ENCODE measurements around the gene MAFG.
"Not testable (repeated sequence)": the region's sequence is repeated elsewhere in the genome, so short reads cannot be mapped to it uniquely, and the experiment has no call there.

Gene MAFG

DNA sequence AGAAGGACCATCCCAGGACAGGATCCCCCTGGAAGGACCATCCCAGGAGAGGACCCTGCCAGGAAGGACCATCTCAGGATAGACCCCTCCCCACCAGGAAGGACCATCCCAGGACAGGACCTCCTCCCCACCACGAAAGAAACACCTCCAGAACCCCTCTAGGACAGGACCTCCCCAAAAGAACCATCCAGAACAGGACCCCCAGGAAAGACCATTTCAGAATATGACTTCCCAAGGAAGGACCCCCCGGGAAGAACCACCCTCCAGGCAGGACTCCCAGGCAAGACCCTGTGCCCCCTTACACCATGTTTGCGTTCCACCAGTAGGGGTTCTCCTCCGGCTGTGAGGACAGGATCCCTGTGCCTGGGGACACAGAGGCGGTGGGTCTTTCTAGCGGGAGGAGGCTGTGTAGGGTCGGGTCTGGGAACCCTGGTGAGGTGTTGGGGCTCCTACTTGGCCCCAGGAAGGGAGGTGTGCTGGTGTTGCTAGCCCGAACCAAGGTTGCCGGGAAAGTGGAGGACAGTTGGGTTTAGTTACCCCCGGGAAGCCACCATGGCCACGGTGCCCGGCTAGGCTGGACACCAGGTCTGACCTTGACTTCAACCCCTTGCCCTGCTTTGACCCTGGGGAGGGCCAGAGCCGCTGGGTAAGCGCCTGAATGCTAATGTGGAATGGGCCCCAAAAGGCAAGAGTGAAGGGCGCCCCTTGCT lies 31.3 kb upstream of the MAFG start:
- no peak for DNase-seq (ENCODE audit: low read depth, low spot score)

GRCh38 chr17:81957691-81958432 lies 30.3 kb upstream of the MAFG start:
- DNase-seq (ENCODE audit: low read depth, low spot score), result no peak

GRCh38 chr17:81956607-81957589 lies 29.4 kb upstream of the MAFG start:
- no peak for DNase-seq (ENCODE audit: low read depth, low spot score)

- DNase-seq (ENCODE audit: low read depth, low spot score), result no peak
These were observed 28.4 kb upstream of the MAFG start for GRCh38 chr17:81955756-81956544.

GRCh38 chr17:81955058-81955681 lies 27.6 kb upstream of the MAFG start:
- DNase-seq (ENCODE audit: low read depth, low spot score), result no peak

DNA sequence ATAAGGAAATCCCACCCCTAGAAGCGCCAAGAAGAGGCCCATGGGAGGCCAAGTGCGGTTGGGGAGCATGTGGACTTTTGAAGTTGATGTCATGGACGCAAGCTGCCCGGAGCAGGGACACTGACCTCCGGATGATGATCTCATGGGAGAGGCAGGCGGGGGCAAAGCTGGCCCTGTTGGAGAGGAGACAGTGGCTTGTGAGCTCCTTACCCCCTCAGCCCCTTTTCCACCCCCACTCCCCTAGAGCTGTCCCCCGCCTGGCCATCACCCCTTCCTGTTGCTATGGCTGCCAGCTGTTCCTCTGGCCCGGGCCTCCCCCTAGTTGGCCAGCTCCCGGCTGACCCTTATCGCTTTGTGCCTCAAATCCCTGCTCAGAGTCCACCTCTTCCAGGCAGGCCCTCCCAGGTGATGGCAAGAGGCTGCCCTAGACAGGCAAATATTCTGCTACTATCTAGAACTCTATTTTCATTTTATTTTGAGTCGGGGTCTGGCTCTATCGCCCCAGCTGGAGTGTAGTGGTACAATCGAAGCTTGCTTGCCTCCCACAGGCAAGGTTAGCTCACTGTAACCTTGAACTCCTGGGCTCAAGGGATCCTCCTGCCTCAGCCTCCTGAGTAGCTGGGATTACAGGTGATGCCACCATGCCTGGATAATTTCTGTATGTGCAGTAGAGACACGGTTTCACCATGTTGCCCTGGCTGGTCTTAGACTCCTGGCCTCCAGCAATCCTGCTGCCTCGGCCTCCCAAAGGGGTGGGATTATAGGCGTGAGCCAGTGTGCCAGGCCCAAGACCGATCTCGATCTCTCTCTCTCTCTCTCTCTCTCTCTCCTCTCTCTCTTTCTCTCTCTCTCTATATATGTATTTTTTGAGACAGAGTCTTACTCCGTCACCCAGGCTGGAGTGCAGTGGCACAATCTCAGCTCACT lies 26.9 kb upstream of the MAFG start:
- no peak for DNase-seq (ENCODE audit: low read depth, low spot score)

- not testable (repeated sequence) for DNase-seq (ENCODE audit: low read depth, low spot score)
These were observed 25.9 kb upstream of the MAFG start for GRCh38 chr17:81953443-81953842.

DNA sequence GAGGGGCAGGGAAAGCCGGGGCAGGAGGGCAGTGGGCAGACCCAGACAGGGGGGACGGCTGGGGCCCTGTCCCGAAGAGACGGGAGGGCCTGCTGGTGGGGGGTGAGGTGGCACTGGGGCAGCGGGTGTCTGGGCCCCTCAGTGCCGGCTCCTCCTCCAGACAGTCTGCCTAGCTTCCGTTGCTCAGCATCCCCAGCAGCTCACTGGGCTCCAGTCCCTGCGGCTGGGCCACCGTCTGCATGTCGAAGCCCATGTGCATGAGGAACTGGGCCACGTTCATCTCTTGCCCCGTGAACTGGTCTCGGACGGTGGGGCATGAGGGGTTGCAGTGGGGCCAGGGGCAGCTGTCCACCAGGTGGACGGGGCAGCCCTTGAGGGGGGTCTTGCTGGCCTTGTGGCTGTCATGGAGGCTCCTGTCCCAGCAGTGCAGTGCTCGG lies 25.3 kb upstream of the MAFG start:
- DNase-seq (ENCODE audit: low read depth, low spot score), result no peak

DNA sequence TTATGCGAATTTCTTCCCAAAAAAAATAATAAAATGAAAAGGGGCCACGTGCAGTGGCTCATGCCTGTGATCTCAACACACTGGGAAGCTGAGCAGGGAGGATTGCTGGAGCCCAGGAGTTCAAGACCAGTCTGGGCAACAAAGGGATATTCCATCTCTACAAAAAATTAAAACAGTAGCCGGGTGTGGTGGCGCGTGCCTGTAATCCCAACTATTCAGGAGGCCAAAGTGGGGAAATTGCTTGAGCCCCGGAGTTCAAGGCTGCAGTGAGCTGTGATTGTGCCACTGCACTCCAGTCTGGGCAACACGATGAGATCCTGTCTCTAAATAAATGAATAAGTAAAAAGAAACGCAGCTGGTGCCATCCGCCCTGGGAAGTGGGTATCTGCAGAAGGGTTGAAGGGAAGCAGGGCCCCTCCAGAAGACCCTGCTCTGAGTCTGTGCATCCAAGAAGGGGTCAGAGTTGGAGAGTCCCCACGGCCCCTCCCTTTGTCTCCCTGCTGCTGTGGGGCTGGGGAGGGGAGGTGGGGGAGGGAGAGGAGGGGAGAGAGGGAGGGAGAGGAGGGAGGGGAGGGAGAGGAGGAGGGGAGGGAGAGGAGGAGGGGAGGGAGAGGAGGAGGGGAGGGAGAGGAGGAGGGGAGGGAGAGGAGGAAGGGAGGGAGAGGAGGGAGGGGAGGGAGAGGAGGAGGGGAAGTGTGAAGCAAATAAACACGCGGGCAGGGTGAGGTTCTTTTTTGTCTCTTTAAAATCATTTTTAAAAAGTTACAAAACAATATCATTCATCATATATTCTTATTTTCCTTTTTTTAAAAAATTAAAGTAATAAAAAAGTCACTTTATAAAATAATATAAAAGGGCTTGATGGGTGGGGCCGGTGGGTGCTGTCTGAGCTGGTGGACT lies 24.5 kb upstream of the MAFG start:
- DNase-seq (ENCODE audit: low read depth, low spot score), result no peak

DNA sequence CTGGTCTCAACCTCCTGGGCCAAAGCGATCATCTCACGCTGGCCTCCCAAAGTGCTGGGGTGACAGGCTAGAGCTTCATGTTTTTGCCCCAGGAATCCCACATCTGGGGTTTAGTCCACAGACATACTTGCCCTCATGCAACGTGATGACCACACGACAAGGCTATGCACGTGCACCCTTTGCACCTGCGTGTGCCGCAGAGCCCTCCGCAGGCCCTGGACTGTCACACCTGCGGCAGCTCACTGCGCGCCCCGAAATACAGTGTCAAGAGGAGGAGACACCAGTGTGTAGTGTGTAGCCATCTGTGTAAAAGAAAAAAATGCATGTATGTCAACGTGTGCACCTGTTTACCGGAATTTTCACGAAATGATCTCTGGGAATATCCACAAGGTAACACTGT lies 23.0 kb upstream of the MAFG start:
- DNase-seq (ENCODE audit: low read depth, low spot score), result no peak

- no peak for DNase-seq (ENCODE audit: low read depth, low spot score)
These were observed 21.3 kb upstream of the MAFG start for GRCh38 chr17:81948635-81949378.

GRCh38 chr17:81947189-81947588 lies 19.7 kb upstream of the MAFG start, which contains the start of gene MYADML2:
TSS of gene MYADML2 (minus strand) at chr17:81947233. CDS start at chr17:81941741, 5,492 bp downstream.
- DNase-seq (ENCODE audit: low read depth, low spot score), result no peak

DNA sequence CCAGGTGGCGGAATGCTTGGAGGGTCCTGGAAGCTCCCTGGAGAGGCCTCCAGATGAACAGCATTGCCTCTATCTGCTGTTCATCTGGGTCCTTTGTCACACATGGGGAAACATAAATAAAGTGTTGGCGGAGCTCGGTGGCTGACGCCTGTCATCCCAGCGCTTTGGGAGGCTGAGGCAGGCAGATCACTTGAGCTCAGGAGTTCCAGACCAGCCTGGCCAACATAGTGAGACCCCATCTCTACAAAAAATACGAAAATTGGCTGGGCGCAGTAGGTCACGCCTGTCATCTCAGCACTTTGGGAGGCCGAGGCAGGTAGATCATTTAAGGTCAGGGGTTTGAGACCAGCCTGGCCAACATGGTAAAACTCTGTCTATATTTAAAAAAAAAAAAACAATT lies 17.3 kb upstream of the MAFG start:
- DNase-seq (ENCODE audit: low read depth, low spot score), result no peak

DNA sequence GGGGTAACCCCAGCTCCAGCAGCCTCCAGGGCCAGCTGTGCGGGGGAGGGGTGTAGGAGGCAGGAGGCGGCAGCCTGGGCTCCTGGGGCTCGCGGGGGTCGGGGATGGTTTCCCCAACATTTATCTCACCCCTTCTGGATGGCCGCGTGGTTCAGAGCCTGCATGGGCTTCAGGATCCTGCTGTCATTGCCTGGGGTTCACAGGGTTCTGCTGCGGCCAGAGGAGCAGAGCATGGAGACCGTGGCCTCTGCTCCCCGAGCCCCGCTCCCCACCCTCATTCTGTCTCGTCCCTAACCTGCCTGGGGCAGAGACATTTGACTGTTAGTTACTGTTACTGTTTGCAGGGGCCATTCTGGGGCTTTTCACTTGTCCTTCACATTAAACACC lies 14.6 kb upstream of the MAFG start:
- DNase-seq (ENCODE audit: low read depth, low spot score), result no peak

DNA sequence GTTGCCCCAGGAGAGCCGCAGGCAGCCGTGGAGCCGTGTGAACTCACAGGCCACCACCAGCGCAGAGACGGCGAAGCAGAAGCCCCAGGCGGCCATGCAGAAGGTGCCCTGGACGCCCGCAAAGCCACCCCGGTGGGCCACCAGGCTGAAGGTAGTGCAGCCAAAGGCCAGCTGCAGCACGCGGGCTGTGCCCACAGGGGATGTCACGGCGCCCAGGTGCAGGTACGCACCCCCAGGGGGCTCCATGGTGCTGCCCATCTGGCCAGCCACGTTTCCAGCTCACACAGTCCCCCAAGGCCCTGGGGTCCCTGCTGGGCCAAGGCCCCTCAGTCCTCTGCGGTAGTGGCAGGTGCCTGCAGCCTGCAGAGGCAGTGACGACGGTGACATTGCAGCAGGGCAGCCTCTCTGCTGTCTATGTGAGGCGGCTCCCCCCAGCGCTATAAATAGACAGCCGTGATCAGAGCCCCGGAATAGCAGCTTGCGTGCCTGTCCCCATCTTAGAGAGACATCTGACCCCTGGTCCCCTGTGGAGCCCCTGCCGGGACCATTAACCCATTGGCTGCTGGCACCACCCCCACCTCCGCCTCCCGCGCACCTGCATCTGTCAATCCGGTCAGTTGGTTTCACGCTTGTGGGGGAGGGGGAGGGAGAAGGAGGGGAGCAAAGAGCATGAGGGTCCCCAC lies 14.1 kb upstream of the MAFG start:
- no peak for DNase-seq (ENCODE audit: low read depth, low spot score)

DNA sequence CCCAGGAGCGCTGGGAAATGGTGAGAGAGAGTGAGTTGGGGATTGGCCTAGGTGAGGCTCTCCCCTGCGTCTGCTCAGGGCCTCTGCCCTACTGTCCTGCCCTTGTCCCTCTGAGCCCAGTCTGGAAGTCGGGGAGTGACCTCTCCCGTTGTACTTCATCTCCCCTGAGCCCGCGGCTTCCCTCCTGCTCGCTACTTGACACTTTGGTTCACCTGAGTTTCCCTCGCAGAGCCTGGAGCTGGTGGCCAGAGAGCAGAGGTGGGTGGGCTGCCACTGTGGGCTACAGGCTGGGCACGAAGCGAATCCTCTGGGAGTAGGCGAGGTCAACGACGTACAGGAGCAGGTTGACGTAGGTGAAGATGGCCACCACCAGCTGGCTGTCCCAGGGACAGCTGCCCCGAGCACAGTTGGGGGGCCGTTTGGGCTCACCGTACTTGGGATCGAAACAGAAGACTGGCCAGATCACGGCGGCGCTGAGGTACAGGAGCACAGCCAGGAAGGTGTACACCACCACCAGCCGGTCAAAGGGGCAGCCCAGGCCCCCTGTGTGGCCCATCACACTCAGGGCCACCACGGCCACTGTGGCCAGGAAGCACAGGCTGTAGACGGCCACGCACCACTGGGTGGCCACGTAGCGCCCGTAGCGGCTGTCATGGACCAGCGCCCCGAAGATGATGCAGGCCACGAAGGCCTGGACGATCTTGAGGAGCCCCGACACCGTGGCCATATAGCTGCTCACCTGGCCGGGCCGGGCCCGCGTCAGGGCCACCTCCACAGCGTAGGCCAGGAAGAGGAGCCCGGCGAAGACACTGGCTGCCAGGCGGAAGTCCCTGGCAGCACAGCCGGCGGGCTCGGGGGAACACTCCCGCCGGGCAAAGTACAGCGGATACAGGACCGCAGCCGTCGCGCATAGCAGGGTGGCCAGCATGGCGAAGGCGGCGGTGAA lies 13.3 kb upstream of the MAFG start:
- DNase-seq (ENCODE audit: low read depth, low spot score), result no peak
